Erythroblast (primary cell): ENCODE data around the gene MAN1C1.
"Not testable (repeated sequence)": the region's sequence is repeated elsewhere in the genome, so short reads cannot be mapped to it uniquely, and the experiment has no call there.

Experiments used
- DNase-seq, 2 experiments: peaks; one replicate each; lab custom pipeline; 2025; lab: John Stamatoyannopoulos, UW
- GATA1 ChIP-seq: IDR thresholded peaks from 2 replicates; pipeline ENCODE4 v1.6.1; 2011; ENCODE audit warnings: low read depth, mild to moderate bottlenecking, control low read depth, low read length, moderate library complexity
- POLR2A ChIP-seq: IDR thresholded peaks from 2 replicates; pipeline ENCODE4 v1.6.1; 2011; ENCODE audit warnings: mild to moderate bottlenecking, low read length

The MAN1C1 gene

DNA sequence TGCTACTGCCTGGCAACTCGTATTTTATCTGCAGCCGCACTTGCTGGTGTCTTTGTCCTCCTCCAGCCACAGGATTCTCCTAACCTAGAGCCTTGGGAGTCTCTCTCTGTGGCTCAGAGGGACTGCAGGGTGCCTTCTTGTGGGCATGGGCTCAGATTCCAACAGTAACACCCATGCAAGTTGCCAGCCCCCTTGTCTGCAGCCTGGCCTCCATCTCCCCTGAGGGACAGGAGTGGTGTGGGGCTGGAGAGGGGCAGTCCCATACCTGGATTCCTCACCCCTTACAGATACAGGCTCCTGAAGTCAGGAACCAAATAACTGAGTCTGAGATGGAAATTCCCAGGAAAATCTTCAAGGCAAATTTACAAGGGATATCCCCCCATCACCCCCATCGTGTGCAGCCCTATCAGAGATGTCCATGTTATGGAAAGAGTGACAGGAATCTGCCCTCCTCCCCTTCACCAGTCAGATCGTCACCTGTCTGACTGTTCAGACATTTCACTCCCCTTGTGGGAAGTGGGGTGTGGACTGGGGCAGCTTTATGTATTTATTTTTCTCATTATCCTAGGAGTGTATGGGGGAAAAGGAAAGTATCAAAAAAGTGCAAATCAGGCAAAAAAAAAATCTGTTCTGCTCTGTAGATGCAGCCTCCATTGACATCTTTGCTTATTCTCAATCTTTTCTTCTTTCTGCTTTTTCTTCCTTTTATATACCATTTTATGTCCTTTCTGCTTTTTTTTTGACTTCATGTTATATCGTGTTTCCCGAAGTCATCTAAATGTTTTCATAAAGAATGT lies 70.8 kb downstream of the MAN1C1 start:
- TF ChIP-seq GATA1, result no peak
- TF ChIP-seq POLR2A, result no peak
- no peak for DNase-seq

GRCh38 chr1:25688390-25689119 lies 72.0 kb downstream of the MAN1C1 start:
- DNase-seq, result no peak
- no peak for TF ChIP-seq GATA1
- TF ChIP-seq POLR2A, result no peak

- no peak for DNase-seq
Observed at GRCh38 chr1:25689686-25690381, 73.2 kb downstream of the MAN1C1 start.

DNA sequence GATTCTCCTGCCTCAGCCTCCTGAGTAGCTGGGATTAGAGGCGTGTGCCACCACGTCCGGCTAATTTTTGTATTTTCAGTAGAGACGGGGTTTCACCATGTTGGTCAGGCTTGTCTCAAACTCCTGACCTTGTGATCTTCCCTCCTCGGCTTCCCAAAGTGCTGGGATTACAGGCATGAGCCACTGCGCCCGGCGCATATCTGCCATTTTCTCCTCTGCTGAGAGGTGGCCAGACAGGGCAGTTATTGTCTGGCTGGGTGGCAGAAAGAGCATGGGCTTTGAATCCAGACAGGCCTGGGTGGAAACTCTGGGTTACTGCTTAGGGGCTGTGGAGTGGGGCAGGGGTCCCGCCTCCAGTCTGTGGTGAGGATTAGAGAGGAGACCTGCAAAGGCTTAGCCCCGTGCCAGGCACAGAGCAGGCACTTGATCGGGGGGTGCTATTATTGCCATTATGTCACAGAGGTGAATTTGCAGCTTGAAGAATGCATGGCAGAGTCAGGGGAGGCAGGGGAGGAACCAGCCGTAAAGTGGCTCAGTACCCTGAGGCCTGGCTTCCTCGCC lies 73.9 kb downstream of the MAN1C1 start:
- TF ChIP-seq GATA1, result no peak
- TF ChIP-seq POLR2A, result no peak
- DNase-seq, result no peak

More at GRCh38 chr1:25689686-25690381, 73.2 kb downstream of the MAN1C1 start:
- TF ChIP-seq GATA1 (no peak), POLR2A (no peak)

GRCh38 chr1:25691211-25691610 lies 74.6 kb downstream of the MAN1C1 start:
- DNase-seq, result no peak
- TF ChIP-seq POLR2A (no peak), GATA1 (no peak)

- DNase-seq, result peak in 1 of 2 experiments; percentile 9
Observed at GRCh38 chr1:25692560-25692959, 76.0 kb downstream of the MAN1C1 start.

GRCh38 chr1:25694167-25695007 lies 77.8 kb downstream of the MAN1C1 start:
- TF ChIP-seq GATA1 (no peak), POLR2A (no peak)
- DNase-seq, result no peak

More at GRCh38 chr1:25692560-25692959, 76.0 kb downstream of the MAN1C1 start:
- TF ChIP-seq GATA1 (no peak), POLR2A (no peak)

DNA sequence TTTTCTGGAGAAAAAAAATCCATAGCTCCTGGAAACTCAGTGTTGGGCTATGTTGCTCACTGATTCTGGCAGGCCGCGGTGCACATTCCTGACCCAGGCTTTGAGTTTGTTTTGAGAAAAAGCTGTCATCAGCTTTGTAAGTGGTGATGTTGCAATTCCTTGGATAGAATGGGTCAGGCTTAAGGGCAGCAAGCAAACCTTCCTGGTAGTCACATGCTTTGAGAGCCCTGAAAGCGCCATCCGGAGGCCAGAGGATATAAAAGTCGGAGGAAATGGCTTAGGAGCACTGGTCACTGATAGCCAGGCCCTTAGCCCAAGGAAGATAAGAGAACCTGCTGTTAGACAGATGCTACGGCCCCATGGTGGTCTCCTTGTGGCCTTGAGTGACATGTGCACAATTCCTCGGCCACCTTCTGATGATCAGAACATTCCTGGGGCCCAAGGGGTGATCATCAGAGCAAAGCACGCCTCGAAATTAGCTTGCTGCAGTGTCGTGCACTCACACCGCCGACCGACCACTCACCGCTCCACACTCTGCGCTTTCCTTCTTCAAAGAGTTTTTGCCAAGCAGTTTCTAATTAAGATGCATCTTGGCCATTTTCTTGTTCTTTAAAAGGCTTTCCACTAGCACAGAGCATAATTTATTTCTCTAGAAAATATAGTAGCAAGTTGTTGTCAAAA lies 78.6 kb downstream of the MAN1C1 start:
- DNase-seq, result no peak
- no peak for TF ChIP-seq GATA1
- TF ChIP-seq POLR2A, result no peak

- no peak for DNase-seq
Observed at GRCh38 chr1:25695771-25696311, 79.2 kb downstream of the MAN1C1 start.

GRCh38 chr1:25696643-25697042 lies 80.1 kb downstream of the MAN1C1 start:
- not testable (repeated sequence) for DNase-seq

More at GRCh38 chr1:25695771-25696311, 79.2 kb downstream of the MAN1C1 start:
- TF ChIP-seq POLR2A (no peak), GATA1 (no peak)

DNA sequence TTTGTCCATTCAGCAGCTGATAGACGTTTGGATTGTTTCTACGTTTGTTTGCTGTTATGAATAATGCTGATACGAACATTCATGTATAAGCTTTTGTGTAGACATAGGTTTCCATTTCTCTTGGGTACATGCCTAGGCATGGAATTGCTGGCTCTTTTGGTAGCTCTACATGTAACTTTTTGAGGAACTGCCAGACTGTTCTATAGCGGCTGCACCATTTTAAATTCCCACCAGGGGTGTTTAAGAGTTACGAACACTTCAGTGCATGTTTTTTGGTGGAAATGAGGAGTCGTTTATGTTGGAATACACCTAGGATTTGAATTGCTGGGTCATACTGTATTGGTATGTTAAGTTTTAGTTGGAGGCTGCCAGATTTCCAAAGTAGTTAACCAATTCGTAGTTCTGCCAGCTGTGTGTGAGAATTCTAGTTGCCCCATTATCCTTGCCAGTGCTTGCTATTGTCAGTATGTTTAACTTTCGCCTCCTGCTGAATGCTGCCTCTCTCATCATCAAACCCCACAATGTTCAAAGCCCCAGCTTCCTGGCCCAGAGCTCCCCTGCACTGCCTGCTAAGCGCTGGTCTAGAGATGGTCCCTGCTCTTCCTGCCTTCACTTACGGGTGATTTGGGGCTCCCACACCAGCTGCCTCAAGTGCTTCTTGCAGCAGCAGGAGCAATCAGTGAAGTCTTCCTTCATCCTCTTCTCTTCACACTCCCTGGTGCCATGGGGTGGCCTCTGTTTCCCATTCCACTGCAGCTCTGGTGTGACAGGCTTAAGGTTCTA lies 81.0 kb downstream of the MAN1C1 start:
- no peak for DNase-seq
- no peak for TF ChIP-seq POLR2A
- no peak for TF ChIP-seq GATA1

GRCh38 chr1:25698252-25698651 lies 81.7 kb downstream of the MAN1C1 start:
- no peak for DNase-seq
- no peak for TF ChIP-seq POLR2A
- no peak for TF ChIP-seq GATA1

- not testable (repeated sequence) for DNase-seq
Observed at GRCh38 chr1:25699059-25699458, 82.5 kb downstream of the MAN1C1 start.
